Transverse colon (tissue), 4 donors: Measurements from ENCODE around the gene ANKRD36C.
"Not testable (repeated sequence)": the region's sequence is repeated elsewhere in the genome, so short reads cannot be mapped to it uniquely, and the experiment has no call there.

Source experiments
- EP300 ChIP-seq: sonication (generic); formaldehyde crosslinking; IDR thresholded peaks from one replicate; pipeline ENCODE4 v1.6.1; 2017; ENCODE audit warnings: antibody characterized with exemption, low read depth
- POLR2A ChIP-seq: fragments of 450-650 bp; IDR thresholded peaks from one replicate; pipeline ENCODE4 v1.6.1; 2016; ENCODE audit warnings: antibody characterized with exemption, mild to moderate bottlenecking, moderate library complexity
- POLR2AphosphoS5 ChIP-seq, 3 donors: sonication (generic); formaldehyde crosslinking; IDR thresholded peaks; one replicate each; pipeline ENCODE4 v1.6.1; 2016; ENCODE audit warnings: antibody characterized with exemption in 3 of 3
- TF ChIP-seq, protein P1 (sequence below), 5 experiments: fragments of 200-600 bp in 3 of 5; fragments of 450-650 bp in 2 of 5; sonication (generic) in 3 of 5; IDR thresholded peaks; 1 replicate in 2 of 5; 2 replicates in 3 of 5; pipeline ENCODE4 v1.5.1; 2016 to 2017; ENCODE audit warnings: antibody characterized with exemption in 5 of 5, inconsistent platforms in 3 of 5, mild to moderate bottlenecking in 2 of 5, moderate library complexity in 1 of 5

DNA sequence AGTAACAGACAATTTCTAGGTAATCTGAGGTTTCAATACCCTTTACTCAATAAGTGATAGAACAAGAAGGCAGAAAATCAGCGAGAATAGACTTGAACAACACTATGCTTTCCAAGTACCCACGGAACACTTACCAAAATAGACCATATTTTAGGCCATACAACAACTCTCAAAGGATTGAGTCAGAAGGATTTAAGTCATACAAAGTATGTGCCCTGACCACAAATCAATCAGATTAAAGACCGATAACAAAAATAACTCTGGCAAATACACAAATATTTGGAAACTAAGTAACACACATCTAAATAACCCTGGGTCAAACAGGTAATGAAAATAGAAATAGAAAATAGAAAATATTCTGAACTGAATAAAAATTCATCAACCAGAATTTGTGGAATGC, 129.5 kb downstream of the ANKRD36C start:
- not testable (repeated sequence) for TF ChIP-seq EP300; POLR2AphosphoS5 (IDR thresholded peaks at IDR 0.05); POLR2A
- TF ChIP-seq, protein P1, sequence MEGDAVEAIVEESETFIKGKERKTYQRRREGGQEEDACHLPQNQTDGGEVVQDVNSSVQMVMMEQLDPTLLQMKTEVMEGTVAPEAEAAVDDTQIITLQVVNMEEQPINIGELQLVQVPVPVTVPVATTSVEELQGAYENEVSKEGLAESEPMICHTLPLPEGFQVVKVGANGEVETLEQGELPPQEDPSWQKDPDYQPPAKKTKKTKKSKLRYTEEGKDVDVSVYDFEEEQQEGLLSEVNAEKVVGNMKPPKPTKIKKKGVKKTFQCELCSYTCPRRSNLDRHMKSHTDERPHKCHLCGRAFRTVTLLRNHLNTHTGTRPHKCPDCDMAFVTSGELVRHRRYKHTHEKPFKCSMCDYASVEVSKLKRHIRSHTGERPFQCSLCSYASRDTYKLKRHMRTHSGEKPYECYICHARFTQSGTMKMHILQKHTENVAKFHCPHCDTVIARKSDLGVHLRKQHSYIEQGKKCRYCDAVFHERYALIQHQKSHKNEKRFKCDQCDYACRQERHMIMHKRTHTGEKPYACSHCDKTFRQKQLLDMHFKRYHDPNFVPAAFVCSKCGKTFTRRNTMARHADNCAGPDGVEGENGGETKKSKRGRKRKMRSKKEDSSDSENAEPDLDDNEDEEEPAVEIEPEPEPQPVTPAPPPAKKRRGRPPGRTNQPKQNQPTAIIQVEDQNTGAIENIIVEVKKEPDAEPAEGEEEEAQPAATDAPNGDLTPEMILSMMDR (IDR thresholded peaks at IDR 0.05): not testable (repeated sequence)
